Measurements from ENCODE around the gene VIT. TPM values are rescaled to one million over a fixed set of nuclear protein-coding genes. Genes with fewer than 3 reads are reported as not detected.

The VIT gene
- total and polyA plus RNA-seq, 10 donors, result 0.05 to 0.74 (median 0.38) TPM; not detected in 6

- intact Hi-C loops (cut with DNase I; ENCODE audit: low total_unique reads), result no loop called here
- Histone ChIP-seq H3K36me3 (no peaks in the 10 kb centered on the region), H3K4me1 (peaks cover 0 to 31% (median 9%) of the 10 kb centered on the region in 6 donors), H3K27me3 (replicated peaks in 1 of 7) (no peaks in the 10 kb centered on the region), H3K27ac (no peak overlapping the region), H3K4me3 (no peak overlapping the region), H3K9me3 (no peaks in the 10 kb centered on the region)
- no peak for DNase-seq
- 30 to 37% (median 34%) methylated on average over 5 of the region's 5 CpGs for WGBS, 5 donors
- peak; percentile 78 to 95 (median 88) for TF ChIP-seq CTCF (IDR thresholded peaks at IDR 0.05 in 8 of 11, conservative IDR thresholded peaks at IDR 0.05 in 3 of 11)
- TF ChIP-seq POLR2A (IDR thresholded peaks at IDR 0.05), result no peak
These were observed 88.8 kb downstream of the VIT start for GRCh38 chr2:36785179-36785795.

GRCh38 chr2:36789181-36789804, 92.8 kb downstream of the VIT start:
- Histone ChIP-seq H3K27ac (no peak overlapping the region), H3K4me1 (peaks cover 0 to 18% (median 5%) of the 10 kb centered on the region in 6 donors), H3K27me3 (replicated peaks in 1 of 7) (no peaks in the 10 kb centered on the region), H3K36me3 (no peaks in the 10 kb centered on the region), H3K9me3 (no peaks in the 10 kb centered on the region), H3K4me3 (no peak overlapping the region)
- no peak for TF ChIP-seq CTCF (IDR thresholded peaks at IDR 0.05 in 8 of 11, conservative IDR thresholded peaks at IDR 0.05 in 3 of 11)
- no peak for TF ChIP-seq POLR2A (IDR thresholded peaks at IDR 0.05)
- no peak for TF ChIP-seq POLR2AphosphoS5 (IDR thresholded peaks at IDR 0.05)
- no peak for DNase-seq
- intact Hi-C loops (cut with DNase I; ENCODE audit: low total_unique reads), result no loop called here
- WGBS, 5 donors, result 50 to 56% (median 52%) methylated on average over 11 of the region's 11 CpGs

GRCh38 chr2:36792951-36793350, 96.4 kb downstream of the VIT start:
- DNase-seq, result no peak
- peaks cover 0 to 7% (median 0%) of the 10 kb centered on the region in 7 donors for H3K27me3 ChIP-seq (replicated peaks in 1 of 7)
- no peaks in the 10 kb centered on the region for H3K9me3 ChIP-seq
- TF ChIP-seq CTCF (IDR thresholded peaks at IDR 0.05 in 8 of 11, conservative IDR thresholded peaks at IDR 0.05 in 3 of 11) (no peak), POLR2AphosphoS5 (IDR thresholded peaks at IDR 0.05) (no peak), POLR2A (IDR thresholded peaks at IDR 0.05) (no peak)
- peaks cover 0 to 11% (median 0%) of the 10 kb centered on the region in 6 donors for H3K4me1 ChIP-seq
- no peaks in the 10 kb centered on the region for H3K36me3 ChIP-seq
- no peak overlapping the region for H3K4me3 ChIP-seq
- no peak overlapping the region for H3K27ac ChIP-seq
- intact Hi-C loops (cut with DNase I; ENCODE audit: low total_unique reads), result no loop called here
- WGBS, 5 donors, result 35 to 54% (median 37%) methylated on average over 2 of the region's 2 CpGs

DNA sequence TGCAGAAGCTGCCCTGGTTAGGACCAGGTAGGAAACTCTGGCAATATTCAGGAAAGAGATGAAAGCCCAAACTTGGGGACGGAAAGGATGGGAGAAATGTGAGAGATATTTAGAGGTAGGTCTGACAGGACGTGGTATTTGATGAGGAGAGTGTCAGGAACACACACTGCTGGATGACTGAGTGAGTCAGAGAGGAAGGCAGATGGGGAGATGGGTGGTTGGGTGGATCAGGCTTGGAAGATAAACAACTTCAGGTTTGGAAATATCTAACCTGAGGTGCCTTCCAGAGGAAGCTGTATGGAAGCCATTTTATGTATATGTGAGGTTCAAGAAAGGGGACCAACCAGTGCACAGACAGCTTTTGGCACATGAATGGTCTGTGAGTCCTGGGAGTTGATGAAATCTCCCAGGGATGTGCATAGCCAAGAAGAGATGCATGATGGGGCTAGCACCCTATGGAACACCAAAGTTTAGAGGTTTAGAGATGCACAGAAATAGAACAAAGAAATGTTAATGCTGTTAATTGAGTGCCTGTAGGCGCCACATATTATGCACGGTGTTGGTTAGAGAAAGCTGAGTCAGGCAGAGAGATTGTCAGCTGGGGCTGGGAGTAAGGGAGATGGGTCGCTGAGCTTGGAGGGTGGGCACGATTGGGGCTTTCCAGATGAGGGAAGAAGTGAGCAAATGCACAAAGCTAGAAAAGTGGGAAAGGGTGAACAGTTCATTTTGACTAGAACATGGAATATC, 101.0 kb downstream of the VIT start:
- Histone ChIP-seq H3K27me3 (replicated peaks in 1 of 7) (peaks cover 0 to 12% (median 0%) of the 10 kb centered on the region in 7 donors), H3K4me1 (no peaks in the 10 kb centered on the region), H3K36me3 (no peaks in the 10 kb centered on the region), H3K4me3 (no peak overlapping the region), H3K27ac (no peak overlapping the region), H3K9me3 (no peaks in the 10 kb centered on the region)
- WGBS, 5 donors, result 54 to 69% (median 66%) methylated on average over 6 of the region's 6 CpGs
- intact Hi-C loops (cut with DNase I; ENCODE audit: low total_unique reads), result no loop called here
- no peak for DNase-seq
- TF ChIP-seq POLR2AphosphoS5 (IDR thresholded peaks at IDR 0.05), result no peak
- TF ChIP-seq CTCF (IDR thresholded peaks at IDR 0.05 in 8 of 11, conservative IDR thresholded peaks at IDR 0.05 in 3 of 11), result no peak
- TF ChIP-seq POLR2A (IDR thresholded peaks at IDR 0.05), result no peak

Data from spleen (tissue), 11 donors.